Hematopoietic multipotent progenitor cell treated with erythropoietin and hydrocortisone succinate and interleukin-3 and kit ligand, for 8 days (in vitro differentiated cells): ENCODE results near the gene PILRA.
"Not testable (repeated sequence)": the region's sequence is repeated elsewhere in the genome, so short reads cannot be mapped to it uniquely, and the experiment has no call there.

Experiments
- DNase-seq: peaks from one replicate; pipeline ENCODE4 v3.0.0-alpha.2; 2015

PILRA gene

DNA sequence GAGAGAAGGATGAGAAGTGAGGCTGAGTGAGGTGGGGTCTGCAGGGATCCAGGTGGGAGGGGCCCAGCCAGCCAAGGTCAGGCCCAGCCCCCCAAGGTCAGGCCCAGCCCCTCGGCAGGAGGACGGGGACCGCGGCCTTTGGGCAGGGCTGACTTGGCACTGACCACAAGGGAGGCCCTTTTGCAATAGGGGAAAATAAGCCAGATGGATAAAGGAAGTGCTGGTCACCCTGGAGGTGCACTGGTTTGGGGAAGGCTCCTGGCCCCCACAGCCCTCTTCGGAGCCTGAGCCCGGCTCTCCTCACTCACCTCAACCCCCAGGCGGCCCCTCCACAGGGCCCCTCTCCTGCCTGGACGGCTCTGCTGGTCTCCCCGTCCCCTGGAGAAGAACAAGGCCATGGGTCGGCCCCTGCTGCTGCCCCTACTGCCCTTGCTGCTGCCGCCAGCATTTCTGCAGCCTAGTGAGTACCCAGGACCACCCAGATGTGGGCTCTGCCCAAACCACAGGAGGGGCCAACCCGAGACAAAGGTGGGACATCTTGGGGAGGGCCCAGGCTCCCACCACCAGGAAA lies at the start of gene PILRA:
Gene PILRA (plus strand): TSS at position 227 of the 571 bp plus-strand sequence. CDS start 170 bp downstream, at position 397.
- no peak for DNase-seq

- not testable (repeated sequence) for DNase-seq
These were observed 49.1 kb upstream of the PILRA start for GRCh38 chr7:100324194-100324593.

DNA sequence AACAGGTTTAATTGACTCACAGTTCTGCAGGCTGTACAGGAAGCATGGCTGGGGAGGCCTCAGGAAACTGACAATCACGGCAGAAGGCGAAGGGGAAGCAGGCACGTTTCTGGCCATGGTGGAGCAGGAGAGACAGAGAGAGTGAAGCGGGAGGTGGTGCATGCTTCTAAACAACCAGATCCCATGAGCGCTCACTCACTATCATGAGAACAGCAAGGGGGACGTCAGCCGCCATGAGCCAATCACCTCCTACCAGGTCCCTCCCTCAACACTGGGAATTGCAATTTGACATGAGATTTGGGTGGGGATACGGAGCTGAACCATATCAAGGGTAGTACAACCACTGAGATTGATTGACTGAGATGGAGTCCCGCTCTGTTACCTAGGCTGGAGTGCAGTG lies 47.6 kb upstream of the PILRA start:
- not testable (repeated sequence) for DNase-seq

GRCh38 chr7:100326914-100327313 lies 46.4 kb upstream of the PILRA start:
- not testable (repeated sequence) for DNase-seq

DNA sequence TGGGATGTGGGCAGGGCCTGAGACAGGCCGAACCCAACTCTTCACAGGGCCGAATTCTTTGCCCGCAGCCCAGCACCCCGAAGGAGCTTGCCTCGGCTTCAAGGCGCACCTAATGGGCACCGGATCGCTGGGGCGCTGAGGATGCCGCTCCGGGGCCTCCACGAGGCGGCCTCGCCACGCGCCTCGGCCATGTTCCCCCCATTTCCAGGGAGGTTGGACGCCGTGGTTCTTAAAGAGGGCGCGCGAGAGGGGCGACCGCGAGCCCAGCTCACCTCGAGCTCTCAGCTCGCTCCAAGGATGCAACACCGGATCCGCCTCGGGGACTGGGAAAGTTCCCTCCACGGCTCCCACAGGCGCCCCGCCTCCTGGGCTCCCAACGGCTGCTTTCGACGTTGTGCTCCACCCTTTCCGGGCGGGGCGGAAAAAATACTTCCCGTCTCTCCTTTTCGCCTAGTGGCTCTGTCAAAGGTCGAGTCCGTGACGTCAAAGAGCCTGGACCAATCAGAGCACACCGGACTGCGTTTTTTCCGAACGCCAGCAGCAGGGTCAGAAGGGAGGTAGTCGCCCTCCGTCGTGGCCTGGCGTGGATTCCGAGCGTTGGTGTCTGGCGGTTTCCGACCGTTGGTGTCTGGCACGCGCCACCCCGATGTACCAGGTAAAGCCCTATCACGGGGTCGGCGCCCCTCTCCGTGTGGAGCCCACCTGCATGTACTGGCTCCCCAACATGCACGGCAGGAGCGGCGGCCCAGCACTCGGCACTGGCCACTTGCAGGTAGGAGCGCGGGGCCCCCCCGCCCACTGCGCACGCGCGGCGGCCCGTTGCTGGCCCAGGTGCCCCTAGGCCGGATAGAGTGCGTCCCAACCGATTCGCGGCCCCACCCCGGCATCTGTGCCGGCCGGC lies 37.5 kb upstream of the PILRA start:
- DNase-seq: peak; percentile 93

DNA sequence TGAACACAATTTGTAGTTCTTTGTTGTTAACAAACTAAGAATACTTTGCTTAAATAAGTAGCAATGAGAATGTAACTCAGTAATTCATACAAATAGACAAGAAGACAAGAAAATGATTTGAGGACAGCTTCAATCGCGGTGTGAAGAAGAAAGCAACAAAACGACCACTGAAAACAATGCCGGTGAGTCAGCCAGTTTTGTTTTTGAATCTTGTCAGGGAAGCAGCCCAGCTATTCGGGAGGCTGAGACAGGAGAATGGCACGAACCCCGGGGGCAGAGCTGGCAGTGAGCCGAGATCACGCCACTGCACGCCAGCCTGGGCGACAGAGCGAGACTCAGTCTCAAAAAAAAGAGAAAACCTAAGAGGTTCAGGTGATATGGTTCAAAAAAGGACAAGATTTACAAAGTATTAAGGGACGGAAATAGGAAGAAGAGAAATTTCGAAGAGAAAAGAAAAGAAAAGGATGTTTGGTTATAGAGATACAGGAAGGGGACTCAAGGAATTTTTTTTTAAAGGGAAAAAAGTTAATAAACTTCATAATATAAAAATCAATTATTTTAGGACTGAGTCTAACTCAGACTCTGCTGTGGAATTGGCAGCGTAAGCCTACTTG lies 35.1 kb upstream of the PILRA start:
- not testable (repeated sequence) for DNase-seq

- DNase-seq: not testable (repeated sequence)
These were observed 32.0 kb upstream of the PILRA start for GRCh38 chr7:100341286-100341685.

GRCh38 chr7:100342765-100343164 lies 30.5 kb upstream of the PILRA start:
- no peak for DNase-seq

DNA sequence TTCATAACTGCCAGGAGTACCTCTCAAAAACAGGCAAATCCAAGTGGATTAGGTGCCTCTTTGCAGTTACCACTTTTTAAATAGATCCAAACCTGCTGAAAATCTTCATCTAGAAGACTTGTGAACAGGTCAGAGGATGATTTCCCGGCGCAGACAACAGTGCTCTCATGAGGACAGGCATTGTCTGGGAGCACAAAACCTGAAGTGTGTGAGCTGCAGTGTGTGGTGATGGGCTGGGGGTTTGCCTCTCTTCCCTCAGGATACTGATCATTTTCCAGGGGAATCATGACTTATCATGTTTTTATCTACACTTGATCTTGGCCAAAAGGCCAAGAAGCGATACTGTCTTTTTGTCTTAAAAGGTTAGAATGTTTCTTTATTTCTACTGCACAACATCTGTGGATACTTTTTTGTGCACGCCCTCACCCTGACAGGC lies 29.1 kb upstream of the PILRA start:
- not testable (repeated sequence) for DNase-seq

- DNase-seq: peak; percentile 91
These were observed 28.6 kb upstream of the PILRA start for GRCh38 chr7:100344560-100345287.

DNA sequence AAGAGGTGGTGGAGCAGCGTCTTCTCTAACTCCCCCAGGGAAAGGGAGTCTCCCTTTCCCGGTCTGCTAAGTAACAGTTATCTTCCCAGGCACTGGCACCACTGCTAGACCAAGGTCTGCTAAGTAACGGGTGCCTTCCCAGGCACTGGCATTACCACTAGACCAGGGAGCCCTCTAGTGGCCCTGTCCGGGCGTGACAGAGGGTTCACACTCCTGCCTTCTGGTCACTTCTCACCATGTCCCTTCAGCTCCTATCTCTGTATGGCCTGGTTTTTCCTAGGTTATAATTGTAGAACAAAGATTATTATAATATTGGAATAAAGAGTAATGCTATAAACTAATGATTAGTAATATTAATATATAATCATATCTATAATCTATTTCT lies 28.0 kb upstream of the PILRA start:
- DNase-seq: peak; percentile 68

- no peak for DNase-seq
These were observed 26.4 kb upstream of the PILRA start for GRCh38 chr7:100346921-100347320.

DNA sequence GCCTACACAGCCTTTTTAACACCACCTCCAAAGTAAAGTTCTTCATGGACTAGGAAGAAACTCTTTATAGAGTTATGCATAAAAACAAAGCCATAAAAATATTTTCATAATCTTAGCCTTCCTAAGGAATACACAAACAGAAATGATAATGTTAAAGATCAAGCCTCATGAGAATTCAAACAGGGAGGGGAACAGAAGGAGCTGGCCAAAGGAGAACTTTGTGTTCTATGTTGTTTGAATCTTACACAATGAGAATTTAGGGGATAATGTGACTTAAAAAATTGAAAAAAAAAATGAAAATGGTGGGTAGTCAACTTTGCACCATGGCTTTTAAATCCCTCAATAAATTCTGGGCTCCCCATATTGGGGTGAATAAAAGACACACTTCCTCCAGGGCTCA lies 24.5 kb upstream of the PILRA start:
- DNase-seq: no peak

DNA sequence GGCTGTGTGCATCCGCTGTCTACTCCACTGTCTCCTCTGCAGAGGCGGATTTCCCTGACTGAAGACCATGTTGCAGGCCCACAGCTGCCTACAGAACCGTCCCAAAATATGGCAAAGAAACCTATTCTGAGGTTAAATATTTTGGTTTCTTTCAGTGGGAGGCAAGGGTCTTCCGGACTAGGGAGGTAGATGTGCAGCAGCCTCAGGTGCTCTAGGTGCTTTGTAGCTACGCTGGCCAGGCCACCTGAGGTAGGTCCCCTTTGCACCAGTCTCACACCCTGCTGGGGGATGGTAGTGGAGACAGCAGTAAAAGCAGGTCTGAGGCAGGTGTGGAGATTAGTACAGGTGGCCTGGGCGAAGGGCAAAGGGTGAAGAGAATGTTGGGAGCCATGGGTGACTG lies 23.5 kb upstream of the PILRA start:
- no peak for DNase-seq

GRCh38 chr7:100351657-100352058 lies 21.6 kb upstream of the PILRA start:
- DNase-seq: no peak

GRCh38 chr7:100352230-100352781 lies 21.0 kb upstream of the PILRA start:
- DNase-seq: not testable (repeated sequence)

DNA sequence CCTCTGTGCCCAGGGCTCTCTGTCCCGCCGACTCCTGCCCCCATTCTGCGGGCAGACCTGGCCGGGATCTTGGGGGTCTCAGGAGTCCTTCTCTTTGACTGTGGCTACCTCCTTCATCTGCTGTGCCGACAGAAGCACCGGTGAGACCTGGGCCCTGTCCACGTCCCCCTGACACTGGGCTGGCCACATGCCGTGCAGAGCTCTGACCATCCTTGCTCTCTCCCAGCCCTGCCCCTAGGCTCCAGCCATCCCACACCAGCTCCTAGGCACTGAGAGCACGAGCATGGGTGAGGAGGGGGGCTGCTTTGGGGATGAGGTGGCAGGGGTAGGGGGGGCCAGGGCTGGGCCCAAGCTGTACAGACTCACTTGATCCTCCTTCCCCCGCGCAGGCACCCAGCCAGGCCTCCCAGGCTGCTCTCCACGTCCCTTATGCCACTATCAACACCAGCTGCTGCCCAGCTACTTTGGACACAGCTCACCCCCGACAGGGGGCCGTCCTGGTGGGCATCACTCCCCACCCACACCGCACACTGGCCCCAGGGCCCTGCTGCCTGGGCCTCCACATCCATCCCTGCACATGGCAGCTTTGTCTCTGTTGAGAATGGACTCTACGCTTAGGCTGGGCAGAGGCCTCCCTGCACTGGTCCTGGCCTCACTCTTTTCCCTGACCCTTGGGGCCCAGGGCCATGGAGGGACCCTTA lies 20.2 kb upstream of the PILRA start:
- DNase-seq: no peak

DNA sequence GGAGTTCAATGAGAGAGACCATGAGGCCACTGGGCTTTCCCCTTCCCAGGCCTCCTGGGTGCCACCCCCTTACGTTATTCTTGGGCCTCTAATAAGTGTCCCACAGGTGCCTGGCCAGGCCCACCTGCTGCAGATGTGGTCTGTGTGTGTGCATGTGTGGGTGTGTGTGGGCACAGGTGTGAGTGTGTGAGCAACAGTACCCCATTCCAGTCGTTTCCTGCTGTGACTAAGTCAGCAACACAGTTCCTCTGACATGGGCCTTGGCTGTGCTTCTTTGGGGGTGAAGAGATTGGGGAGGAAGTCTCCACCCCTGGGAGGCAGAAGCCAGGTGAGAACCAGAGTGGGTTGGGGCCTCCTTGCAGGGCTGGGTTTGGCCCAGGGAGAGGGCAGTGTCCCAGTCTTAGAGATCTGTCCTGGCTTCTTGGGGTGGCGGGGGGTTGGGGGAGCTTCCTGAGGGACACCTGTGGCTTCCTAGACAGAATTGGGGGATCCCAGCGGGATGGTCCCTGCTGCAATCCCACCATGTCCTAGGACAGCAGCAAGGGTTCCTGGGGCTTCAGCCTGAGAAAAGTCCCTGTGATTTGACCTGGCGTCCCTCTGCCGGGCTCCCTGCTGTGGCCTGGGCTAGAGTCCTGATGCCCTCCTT lies 19.5 kb upstream of the PILRA start:
- no peak for DNase-seq

- DNase-seq: no peak
These were observed 16.7 kb upstream of the PILRA start for GRCh38 chr7:100356416-100357068.

GRCh38 chr7:100357131-100357561 lies 16.1 kb upstream of the PILRA start:
- no peak for DNase-seq
